ENCODE data around the gene MBD1.
"Not testable (repeated sequence)": the region's sequence is repeated elsewhere in the genome, so short reads cannot be mapped to it uniquely, and the experiment has no call there.

The MBD1 gene

DNA sequence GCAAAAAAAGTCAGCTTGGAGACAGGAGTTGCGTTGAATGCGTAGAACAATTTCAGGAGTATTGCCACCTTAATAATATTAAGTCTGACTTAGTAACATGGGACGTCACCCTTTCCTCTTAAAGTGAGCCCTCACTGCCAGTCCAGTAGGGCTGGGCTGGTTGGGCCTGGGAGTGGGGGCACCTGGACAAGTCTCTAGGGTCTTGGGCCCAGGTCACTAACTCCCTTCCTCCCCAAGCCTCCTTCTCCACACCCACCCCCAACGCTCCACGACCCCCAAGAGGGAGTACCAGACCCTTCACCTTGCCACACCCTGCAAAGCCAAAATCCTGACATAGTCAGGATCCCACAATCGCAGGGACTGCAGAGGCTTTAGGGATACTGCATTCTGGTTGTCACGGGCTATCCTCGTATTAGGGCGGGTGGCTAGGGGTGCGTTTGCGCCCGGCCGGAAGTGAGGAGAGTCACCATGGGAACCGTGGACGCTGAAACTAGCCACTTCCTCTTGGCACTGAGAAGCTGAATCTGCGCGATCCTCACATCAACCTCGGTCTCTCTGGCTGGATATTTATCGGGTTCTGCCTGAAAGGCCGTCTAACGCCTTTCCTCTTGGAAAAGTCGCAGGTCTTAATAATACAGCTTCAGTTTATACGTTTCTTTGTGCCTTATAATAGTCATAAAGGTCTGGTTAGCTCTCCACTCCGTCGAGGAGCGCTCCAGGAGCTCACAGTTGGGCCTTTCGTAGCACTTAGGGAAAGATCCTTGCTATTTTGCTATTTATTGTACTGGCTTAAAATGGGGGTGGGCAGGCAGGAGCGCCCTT is 16.5 kb upstream of the MBD1 start:
- no peaks in the 10 kb centered on the region for H3K9me3 ChIP-seq (ENCODE audit: control insufficient read depth in 5 of 5, low read length in 5 of 5)
- peaks cover under 1 to 12% (median 5%) of the 10 kb centered on the region in 5 donors for H3K27me3 ChIP-seq (ENCODE audit: control insufficient read depth in 5 of 5, insufficient read depth in 4 of 5, low read length in 5 of 5)
- H3K9ac ChIP-seq (ENCODE audit: low read length in 5 of 5) = peak overlapping the region in 2 of 5 donors; percentile 40 to 53
- H3K4me3 ChIP-seq (ENCODE audit: low read depth in 1 of 5, low read length in 5 of 5) = peak overlapping the region; percentile 56 to 87 (median 76)
- H3K27ac ChIP-seq (ENCODE audit: low read depth, low read length) = no peak overlapping the region
- H3K4me1 ChIP-seq (ENCODE audit: control insufficient read depth in 5 of 5, insufficient read depth in 5 of 5, low read length in 5 of 5) = peaks cover 0 to 13% (median 13%) of the 10 kb centered on the region in 5 donors
- no peaks in the 10 kb centered on the region for H3K36me3 ChIP-seq (ENCODE audit: control insufficient read depth in 5 of 5, insufficient read depth in 5 of 5, low read length in 5 of 5)

DNA sequence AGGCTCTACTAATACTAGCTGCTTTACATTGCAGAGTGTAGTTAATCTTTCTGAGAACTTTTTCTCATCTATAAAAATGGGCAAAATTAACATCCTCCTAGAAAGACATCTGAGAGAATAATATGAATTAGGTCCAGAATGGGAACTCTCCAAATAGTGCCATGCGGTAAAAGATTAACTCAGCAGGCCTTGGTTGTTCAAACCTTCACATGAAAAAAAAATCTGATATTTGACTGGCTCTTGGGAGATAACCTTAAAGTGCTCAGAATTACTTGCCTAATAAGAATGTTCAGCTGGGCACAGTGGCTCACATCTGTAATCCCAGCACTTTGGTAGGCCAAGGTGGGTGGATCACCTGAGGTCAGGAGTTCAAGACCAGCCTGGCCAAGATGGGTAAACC is 11.7 kb upstream of the MBD1 start:
- H3K4me3 ChIP-seq (ENCODE audit: low read depth in 1 of 5, low read length in 5 of 5) = no peak overlapping the region
- peaks cover 0 to 10% (median 7%) of the 10 kb centered on the region in 5 donors for H3K4me1 ChIP-seq (ENCODE audit: control insufficient read depth in 5 of 5, insufficient read depth in 5 of 5, low read length in 5 of 5)
- no peak overlapping the region for H3K27ac ChIP-seq (ENCODE audit: low read depth, low read length)
- H3K9me3 ChIP-seq (ENCODE audit: control insufficient read depth in 5 of 5, low read length in 5 of 5) = no peaks in the 10 kb centered on the region
- H3K27me3 ChIP-seq (ENCODE audit: control insufficient read depth in 5 of 5, insufficient read depth in 4 of 5, low read length in 5 of 5) = no peaks in the 10 kb centered on the region
- no peak overlapping the region for H3K9ac ChIP-seq (ENCODE audit: low read length in 5 of 5)
- H3K36me3 ChIP-seq (ENCODE audit: control insufficient read depth in 5 of 5, insufficient read depth in 5 of 5, low read length in 5 of 5) = no peaks in the 10 kb centered on the region

DNA sequence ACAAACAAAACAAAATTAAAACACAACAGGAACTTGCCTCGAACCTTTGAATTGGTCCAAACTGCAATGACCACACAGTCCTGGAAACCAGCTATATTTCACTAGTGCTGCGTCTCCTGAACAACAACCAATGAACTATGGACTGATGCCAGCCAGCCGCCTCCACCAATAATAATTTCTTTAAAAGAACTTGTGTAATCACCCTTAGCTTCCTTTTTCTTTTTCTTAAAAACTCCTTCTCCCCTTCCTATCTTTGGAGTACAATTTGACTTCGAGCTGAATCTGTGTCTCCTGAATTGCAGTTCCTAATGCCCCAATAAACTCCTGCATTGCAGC is 7.8 kb upstream of the MBD1 start:
- peaks cover 3 to 17% (median 11%) of the 10 kb centered on the region in 5 donors for H3K4me1 ChIP-seq (ENCODE audit: control insufficient read depth in 5 of 5, insufficient read depth in 5 of 5, low read length in 5 of 5)
- no peaks in the 10 kb centered on the region for H3K27me3 ChIP-seq (ENCODE audit: control insufficient read depth in 5 of 5, insufficient read depth in 4 of 5, low read length in 5 of 5)
- no peak overlapping the region for H3K27ac ChIP-seq (ENCODE audit: low read depth, low read length)
- H3K36me3 ChIP-seq (ENCODE audit: control insufficient read depth in 5 of 5, insufficient read depth in 5 of 5, low read length in 5 of 5) = peaks cover 0 to 20% (median 17%) of the 10 kb centered on the region in 5 donors
- no peak overlapping the region for H3K4me3 ChIP-seq (ENCODE audit: low read depth in 1 of 5, low read length in 5 of 5)
- no peak overlapping the region for H3K9ac ChIP-seq (ENCODE audit: low read length in 5 of 5)
- no peaks in the 10 kb centered on the region for H3K9me3 ChIP-seq (ENCODE audit: control insufficient read depth in 5 of 5, low read length in 5 of 5)

DNA sequence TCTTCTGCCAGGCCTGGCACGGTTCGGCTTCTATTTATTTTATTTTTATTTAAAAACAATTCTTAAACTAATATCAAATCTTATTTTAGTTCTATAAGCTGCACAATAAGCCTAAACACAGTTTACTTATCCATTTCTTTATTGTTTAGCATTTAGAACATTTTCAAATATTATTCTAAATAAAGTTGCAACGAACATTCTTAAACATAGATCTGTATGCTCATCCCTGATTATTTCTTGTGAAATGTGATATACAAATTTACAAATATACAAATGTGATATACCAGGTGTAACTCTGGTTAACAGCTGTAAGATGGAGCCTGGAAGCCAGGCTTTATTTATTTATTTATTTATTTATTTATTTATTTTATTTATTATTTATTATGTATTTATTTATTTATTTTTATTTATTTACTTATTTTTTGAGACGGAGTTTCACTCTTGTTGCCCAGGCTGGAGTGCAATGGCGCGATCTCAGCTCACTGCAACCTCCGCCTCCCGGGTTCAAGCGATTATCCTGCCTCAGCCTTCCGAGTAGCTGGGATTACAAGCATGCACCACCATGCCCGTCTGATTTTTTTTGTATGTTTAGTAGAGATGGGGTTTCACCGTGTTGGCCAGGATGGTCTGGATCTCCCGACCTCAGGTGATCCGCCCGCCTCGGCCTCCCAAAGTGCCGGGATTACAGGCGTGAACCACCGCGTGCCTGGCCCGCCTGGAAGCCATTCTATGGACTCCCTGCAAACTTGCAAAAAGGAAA is 7.2 kb upstream of the MBD1 start:
- H3K27ac ChIP-seq (ENCODE audit: low read depth, low read length) = peak overlapping the region; percentile 80
- H3K4me3 ChIP-seq (ENCODE audit: low read depth in 1 of 5, low read length in 5 of 5) = peak overlapping the region; percentile 73 to 99 (median 92)
- peaks cover 0 to 26% (median 22%) of the 10 kb centered on the region in 5 donors for H3K36me3 ChIP-seq (ENCODE audit: control insufficient read depth in 5 of 5, insufficient read depth in 5 of 5, low read length in 5 of 5)
- H3K9me3 ChIP-seq (ENCODE audit: control insufficient read depth in 5 of 5, low read length in 5 of 5); H3K27me3 ChIP-seq (ENCODE audit: control insufficient read depth in 5 of 5, insufficient read depth in 4 of 5, low read length in 5 of 5): not testable (repeated sequence)
- H3K4me1 ChIP-seq (ENCODE audit: control insufficient read depth in 5 of 5, insufficient read depth in 5 of 5, low read length in 5 of 5) = peaks cover 3 to 17% (median 11%) of the 10 kb centered on the region in 5 donors
- peak overlapping the region; percentile 73 to 89 (median 83) for H3K9ac ChIP-seq (ENCODE audit: low read length in 5 of 5)

DNA sequence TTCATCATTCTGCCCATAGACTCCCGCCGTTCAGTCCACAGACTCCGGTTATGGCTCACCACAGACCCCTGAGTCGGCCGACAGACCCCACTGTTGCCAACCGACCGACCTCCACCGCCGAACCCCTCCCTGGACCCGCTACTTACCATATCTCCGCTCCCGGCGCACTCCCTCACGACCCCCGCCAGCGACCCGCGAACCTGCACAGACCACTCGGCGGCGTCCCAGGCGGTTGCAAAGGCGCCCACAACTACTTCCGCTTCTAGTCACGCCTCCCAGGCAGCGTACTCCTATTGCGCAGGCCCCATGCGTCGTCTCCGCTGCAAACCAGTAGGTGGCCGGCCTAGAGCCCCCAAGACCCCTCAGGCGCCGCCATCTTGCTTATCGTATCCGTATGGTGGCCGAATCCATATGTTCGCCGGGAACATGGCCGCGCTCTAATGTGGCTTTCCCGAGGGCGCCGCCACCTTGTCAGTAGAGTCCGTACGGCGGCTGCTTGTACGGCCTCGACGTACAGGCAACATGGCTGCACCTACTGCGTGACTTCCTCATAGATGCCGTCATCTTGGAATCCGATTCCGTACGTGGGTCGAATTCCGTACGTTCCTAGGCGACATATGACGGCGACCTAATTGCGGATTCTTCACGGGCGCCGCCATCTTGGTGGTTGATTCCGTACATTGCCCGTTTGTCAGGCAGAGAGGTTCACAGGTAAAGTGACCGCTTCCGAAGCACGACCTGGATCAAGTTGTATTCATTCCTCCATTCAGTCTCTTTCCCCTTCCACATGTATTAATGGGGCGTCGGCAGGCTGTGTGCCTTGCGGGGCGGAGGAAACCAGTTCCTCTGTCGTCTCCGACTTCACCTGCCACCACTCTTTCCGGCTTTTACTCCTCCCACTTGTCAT is 6.4 kb upstream of the MBD1 start, which contains the start of gene CXXC1:
Gene CXXC1 (minus strand): TSS at position 252 of the 907 bp plus-strand sequence. CDS start 103 bp downstream, at position 149.
- Histone ChIP-seq H3K4me1 (ENCODE audit: control insufficient read depth in 5 of 5, insufficient read depth in 5 of 5, low read length in 5 of 5) (peaks cover 3 to 17% (median 11%) of the 10 kb centered on the region in 5 donors), H3K27me3 (ENCODE audit: control insufficient read depth in 5 of 5, insufficient read depth in 4 of 5, low read length in 5 of 5) (no peaks in the 10 kb centered on the region), H3K36me3 (ENCODE audit: control insufficient read depth in 5 of 5, insufficient read depth in 5 of 5, low read length in 5 of 5) (peaks cover 0 to 34% (median 31%) of the 10 kb centered on the region in 5 donors), H3K27ac (ENCODE audit: low read depth, low read length) (peak within 1 kb of the TSS; percentile 80), H3K9ac (ENCODE audit: low read length in 5 of 5) (peak within 1 kb of the TSS; percentile 73 to 89 (median 83)), H3K9me3 (ENCODE audit: control insufficient read depth in 5 of 5, low read length in 5 of 5) (no peaks in the 10 kb centered on the region), H3K4me3 (ENCODE audit: low read depth in 1 of 5, low read length in 5 of 5) (peak within 1 kb of the TSS; percentile 73 to 99 (median 92))

DNA sequence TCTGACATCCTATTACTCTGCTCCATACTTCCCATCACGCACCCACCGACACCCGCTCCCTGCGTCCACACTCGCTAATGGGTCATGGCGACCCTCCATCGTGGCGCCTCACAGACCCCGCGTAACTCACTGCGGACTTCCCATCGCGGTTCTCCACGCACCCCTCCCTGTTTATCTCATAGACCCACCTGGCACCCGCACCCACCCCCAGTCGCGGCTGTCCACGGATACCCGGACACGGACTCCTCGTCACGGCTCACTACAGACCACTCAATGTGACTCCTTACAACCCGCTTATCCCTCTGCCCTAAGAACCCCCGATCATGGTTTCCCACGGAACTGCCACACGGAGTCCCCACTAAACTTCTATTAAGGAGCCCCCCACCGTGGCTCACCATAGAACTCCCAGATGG is 5.7 kb upstream of the MBD1 start:
- Histone ChIP-seq H3K9ac (ENCODE audit: low read length in 5 of 5) (peak overlapping the region; percentile 48 to 89 (median 83)), H3K9me3 (ENCODE audit: control insufficient read depth in 5 of 5, low read length in 5 of 5) (no peaks in the 10 kb centered on the region), H3K36me3 (ENCODE audit: control insufficient read depth in 5 of 5, insufficient read depth in 5 of 5, low read length in 5 of 5) (peaks cover 0 to 38% (median 35%) of the 10 kb centered on the region in 5 donors), H3K4me1 (ENCODE audit: control insufficient read depth in 5 of 5, insufficient read depth in 5 of 5, low read length in 5 of 5) (peaks cover 3 to 23% (median 16%) of the 10 kb centered on the region in 5 donors), H3K27ac (ENCODE audit: low read depth, low read length) (peak overlapping the region; percentile 80), H3K4me3 (ENCODE audit: low read depth in 1 of 5, low read length in 5 of 5) (peak overlapping the region; percentile 73 to 99 (median 92)), H3K27me3 (ENCODE audit: control insufficient read depth in 5 of 5, insufficient read depth in 4 of 5, low read length in 5 of 5) (no peaks in the 10 kb centered on the region)

DNA sequence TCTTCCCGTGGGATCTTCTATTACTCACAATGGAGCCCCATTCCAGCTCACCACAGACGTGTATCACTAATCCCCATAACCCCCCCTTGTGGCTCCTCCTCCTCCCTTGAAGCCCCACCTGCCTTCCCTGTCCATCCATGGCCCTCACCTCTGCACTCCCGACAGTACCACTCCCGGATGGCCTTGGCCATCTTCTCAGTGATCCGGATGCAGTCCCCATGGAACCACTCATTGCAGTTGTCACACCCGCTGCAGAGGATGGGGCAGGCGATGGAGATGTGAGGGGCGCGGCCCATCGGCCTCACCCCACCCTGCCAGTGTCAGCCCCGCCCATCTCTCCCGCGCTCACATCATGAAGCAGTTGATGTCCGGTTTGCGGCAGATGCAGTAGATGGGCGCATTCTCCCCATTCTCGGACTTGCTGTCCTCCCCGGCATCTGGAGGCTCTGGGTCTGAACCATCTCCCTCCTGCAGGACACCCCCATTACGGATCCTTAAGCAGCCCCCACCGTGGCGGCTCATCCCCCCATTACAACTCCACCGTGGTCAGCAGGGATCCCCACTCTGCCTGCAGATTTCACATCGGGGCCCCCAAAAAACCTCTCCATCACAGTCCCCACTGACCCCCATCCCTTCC is 5.2 kb upstream of the MBD1 start:
- Histone ChIP-seq H3K4me1 (ENCODE audit: control insufficient read depth in 5 of 5, insufficient read depth in 5 of 5, low read length in 5 of 5) (peaks cover 3 to 28% (median 19%) of the 10 kb centered on the region in 5 donors), H3K4me3 (ENCODE audit: low read depth in 1 of 5, low read length in 5 of 5) (peak overlapping the region; percentile 73 to 99 (median 92)), H3K36me3 (ENCODE audit: control insufficient read depth in 5 of 5, insufficient read depth in 5 of 5, low read length in 5 of 5) (peaks cover 0 to 38% (median 35%) of the 10 kb centered on the region in 5 donors), H3K9ac (ENCODE audit: low read length in 5 of 5) (peak overlapping the region in 4 of 5 donors; percentile 79 to 89 (median 85)), H3K27ac (ENCODE audit: low read depth, low read length) (peak overlapping the region; percentile 80), H3K27me3 (ENCODE audit: control insufficient read depth in 5 of 5, insufficient read depth in 4 of 5, low read length in 5 of 5) (no peaks in the 10 kb centered on the region), H3K9me3 (ENCODE audit: control insufficient read depth in 5 of 5, low read length in 5 of 5) (no peaks in the 10 kb centered on the region)

DNA sequence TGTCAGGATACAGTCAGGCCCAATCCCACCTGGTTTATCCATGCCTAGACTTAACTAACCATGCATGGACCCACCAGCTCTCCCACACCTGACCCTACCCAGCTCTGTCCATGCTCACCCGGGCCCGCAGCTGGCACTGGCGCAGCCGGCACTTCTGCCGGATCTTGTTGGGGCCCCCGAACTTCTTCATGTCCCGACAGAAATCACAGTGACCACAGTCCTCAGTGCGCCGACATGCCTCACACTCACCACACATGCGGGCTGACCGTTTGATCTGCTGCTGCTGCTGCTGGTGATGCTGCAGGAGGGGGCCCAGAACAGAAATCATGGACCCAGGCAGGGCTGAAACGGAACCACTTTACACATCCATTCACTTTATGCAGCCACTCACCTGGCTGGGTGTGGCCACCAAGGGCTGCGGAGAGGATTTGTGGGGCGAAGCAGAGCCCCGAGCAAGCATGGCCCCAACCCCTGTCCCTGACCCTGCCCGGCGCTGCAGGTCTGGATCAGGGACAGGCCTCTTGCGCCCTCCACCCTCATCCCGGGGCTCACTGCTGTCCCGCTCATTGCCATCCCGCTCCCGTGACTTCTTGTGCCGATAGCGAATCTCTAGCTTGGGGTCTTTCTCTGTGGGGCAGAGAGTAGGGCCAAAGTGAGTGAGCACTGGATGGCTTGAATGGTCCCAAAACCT is 4.5 kb upstream of the MBD1 start:
- H3K9me3 ChIP-seq (ENCODE audit: control insufficient read depth in 5 of 5, low read length in 5 of 5) = no peaks in the 10 kb centered on the region
- no peak overlapping the region for H3K4me3 ChIP-seq (ENCODE audit: low read depth in 1 of 5, low read length in 5 of 5)
- peaks cover 3 to 33% (median 22%) of the 10 kb centered on the region in 5 donors for H3K4me1 ChIP-seq (ENCODE audit: control insufficient read depth in 5 of 5, insufficient read depth in 5 of 5, low read length in 5 of 5)
- no peak overlapping the region for H3K9ac ChIP-seq (ENCODE audit: low read length in 5 of 5)
- no peak overlapping the region for H3K27ac ChIP-seq (ENCODE audit: low read depth, low read length)
- H3K36me3 ChIP-seq (ENCODE audit: control insufficient read depth in 5 of 5, insufficient read depth in 5 of 5, low read length in 5 of 5) = peaks cover 0 to 38% (median 35%) of the 10 kb centered on the region in 5 donors
- no peaks in the 10 kb centered on the region for H3K27me3 ChIP-seq (ENCODE audit: control insufficient read depth in 5 of 5, insufficient read depth in 4 of 5, low read length in 5 of 5)
